CD1c-positive myeloid dendritic cell (primary cell): ENCODE measurements around the gene OPRD1.

Experiments used
- DNase-seq: peaks from one replicate; pipeline ENCODE4 v3.0.0-alpha.2; 2016; ENCODE audit errors: extremely low spot score

The OPRD1 gene

DNA sequence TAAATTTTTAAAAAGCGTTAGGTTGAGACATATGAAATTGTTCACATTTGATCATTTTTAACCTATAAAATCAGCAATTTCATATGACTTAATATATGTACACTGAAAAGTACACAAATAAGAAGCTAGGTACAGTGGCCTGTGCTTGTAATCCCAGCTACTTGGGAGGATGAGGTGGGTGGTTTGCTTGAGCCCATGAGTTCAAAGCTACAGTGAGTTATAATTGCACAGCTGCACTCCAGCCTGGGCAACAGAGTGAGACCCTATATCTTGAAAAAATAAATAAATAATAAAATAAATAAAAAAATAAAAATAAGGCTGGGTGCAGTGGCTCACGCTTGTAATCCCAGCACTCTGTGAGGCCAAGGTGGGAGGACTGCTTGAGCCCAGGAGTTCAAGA lies 97.2 kb downstream of the OPRD1 start:
- DNase-seq, result no peak

DNA sequence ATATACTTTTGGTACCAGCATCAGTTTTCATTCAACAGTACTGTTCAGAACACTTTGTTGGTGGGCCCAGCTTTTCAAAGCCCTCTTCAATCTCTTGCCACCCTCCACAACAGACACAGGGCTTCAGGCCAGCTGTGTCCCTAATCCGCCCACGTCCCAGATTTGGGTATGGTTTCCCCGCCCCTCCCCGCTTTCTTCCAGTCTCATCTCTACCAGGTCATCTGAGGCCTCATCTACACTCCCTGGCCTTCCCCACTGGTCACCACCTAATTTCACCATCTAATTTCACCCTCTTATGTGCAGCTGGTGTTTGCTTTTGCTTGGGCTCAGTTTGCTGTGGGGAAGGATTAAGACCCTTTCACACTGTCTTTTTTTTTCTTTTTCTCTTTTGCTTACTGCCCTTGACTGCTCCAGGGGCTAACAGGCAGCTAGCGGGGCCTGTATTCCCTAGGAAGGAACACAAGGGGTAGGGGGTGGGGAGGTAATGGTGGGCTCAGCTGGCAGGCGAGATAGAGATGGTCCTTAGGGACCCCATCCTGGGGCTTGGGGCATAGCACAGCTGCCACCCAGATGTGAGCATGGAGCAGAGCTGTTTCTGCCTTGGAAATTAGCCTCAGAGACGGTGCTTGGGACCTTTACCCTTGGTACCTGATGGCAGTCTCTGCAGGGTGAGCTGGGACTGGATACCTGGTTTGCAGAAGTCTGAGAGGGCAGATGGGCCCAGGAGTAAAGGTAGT lies 98.6 kb downstream of the OPRD1 start:
- DNase-seq, result no peak

- no peak for DNase-seq
Observed at GRCh38 chr1:28913786-28914227, 101.8 kb downstream of the OPRD1 start.

- peak; percentile 88 for DNase-seq
Observed at GRCh38 chr1:28914228-28915030, 102.5 kb downstream of the OPRD1 start, which contains the start of gene EPB41. TSS of gene EPB41 (plus strand) at chr1:28914569. CDS start at chr1:28987438, 72,869 bp downstream.

DNA sequence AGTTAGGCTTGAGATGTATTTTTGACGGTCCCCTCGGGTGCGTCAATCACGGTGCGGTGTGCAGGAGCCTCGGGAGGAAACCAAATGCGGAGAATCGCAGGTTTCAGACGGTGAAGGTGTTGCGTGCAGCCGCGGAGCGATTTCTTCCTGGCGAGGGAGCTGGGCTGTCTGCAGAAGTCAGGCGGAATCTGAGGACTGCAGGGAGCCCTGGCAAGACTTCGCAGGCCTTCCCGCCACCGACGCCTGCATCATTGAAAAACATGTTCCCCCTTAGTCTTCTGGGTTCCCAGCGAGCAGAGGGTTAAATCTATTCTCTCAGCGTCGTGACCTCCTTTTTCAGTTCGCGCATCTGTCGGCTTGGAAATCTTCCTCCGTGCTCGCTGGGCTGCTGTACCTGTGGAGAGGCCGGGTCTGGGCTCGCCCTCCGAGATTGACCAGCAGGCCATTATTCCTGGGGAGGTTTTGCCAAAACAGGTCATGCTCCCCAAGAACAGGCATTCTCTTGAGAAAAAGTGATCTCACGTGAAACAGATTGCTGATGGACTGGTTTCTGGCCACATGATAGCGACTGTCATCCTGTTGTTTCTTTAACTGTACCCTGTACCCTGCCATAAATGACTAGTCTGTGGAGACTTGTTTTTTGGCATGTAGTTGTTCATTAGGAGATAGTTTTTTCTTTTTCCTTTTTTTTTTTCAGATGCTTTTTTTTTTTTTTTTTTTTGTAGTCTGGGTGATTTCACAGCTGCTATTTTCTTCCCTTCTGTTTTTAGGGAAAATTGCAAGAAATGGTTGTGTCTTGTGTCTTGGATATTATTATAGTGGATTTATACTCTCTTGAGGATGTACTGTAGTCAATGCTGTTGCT lies 103.3 kb downstream of the OPRD1 start:
- peak; percentile 5 for DNase-seq

DNA sequence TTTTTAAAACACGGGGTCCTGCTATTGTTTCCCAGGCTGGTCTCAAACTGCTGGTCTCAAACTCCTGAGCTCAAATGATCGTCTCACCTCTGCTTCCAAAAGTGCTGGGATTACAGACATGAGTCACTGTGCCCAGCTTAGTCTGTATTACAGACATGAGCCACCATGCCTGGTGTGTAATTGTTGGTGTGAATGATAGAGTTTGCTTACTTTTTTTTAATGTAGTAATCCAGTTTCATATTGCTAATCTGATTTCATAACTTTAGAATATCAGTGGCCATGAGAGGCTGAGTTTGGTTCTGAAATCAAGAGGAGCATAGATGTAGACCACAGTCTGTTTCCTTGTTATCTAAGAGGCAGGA lies 105.8 kb downstream of the OPRD1 start:
- no peak for DNase-seq
